ENCODE measurements around the gene FANCC.

FANCC gene

DNA sequence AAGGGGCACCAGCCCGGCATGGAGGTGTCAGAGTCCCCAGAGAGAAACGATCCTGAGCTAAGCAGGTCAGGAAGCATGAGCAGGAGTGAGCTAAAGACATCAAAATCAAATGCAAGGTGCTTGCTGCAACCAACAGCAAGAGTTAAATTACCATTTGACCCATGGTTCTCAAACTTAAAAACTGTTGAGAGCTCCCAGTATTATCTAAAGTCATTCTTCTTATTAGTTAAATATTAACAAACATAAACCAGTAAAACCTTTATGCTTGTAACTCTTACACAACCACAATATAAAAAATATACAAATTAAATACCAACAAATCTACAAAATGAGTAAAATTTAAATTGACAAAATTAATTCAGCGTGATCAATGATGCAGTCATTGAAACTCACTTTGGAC is 51.5 kb downstream of the FANCC start:
- Mint-ChIP-seq H3K27me3 (no peaks in the 10 kb centered on the region), H3K27ac (no peak overlapping the region), H3K9me3 (no peaks in the 10 kb centered on the region), H3K4me1 (peaks cover 46% of the 10 kb centered on the region), H3K36me3 (peaks cover 3% of the 10 kb centered on the region), H3K4me3 (no peak overlapping the region)
- DNase-seq: no peak
- CTCF ChIA-PET: interaction anchor here (1.2 to 1.7 kb wide), 3 partner anchors 15 to 139 kb away, joined by 3 to 6 read pairs (median 5); no protein-coding TSS in a partner anchor

DNA sequence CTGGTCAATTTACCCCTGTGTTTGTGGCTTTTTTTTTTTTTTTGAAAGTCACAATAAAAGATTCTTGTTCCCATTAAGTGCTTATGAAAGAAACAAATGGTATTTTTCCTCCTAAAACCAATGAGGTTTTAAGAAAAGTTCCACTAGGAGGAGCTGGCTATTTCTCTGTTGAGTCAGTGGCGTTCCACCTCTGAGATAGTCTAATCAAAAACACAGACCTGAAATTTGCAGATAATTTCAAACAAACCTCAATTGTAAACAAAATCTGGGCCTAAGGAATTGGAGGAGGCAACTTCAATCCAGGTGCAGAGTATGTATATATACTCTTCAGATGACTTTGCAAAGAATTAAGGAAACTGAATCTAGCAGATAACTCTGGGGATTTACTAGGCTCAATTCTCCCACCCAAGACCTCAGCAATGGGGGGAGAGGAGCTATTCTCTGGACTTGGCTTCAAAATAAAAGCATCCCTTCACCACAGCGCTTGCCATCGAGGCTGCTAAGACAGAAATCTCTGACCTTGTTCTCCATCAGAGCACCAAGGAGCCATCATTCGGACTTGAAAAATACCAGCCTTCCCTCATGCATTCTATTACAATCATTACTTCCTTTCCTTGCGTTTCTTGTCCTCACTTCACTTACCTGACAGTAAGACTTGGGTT is 52.4 kb downstream of the FANCC start:
- CTCF ChIA-PET: interaction anchor here (1.2 to 1.7 kb wide), 4 partner anchors 16 to 644 kb away, joined by 3 to 6 read pairs (median 4); no protein-coding TSS in a partner anchor
- H3K4me3 Mint-ChIP-seq: no peak overlapping the region

DNA sequence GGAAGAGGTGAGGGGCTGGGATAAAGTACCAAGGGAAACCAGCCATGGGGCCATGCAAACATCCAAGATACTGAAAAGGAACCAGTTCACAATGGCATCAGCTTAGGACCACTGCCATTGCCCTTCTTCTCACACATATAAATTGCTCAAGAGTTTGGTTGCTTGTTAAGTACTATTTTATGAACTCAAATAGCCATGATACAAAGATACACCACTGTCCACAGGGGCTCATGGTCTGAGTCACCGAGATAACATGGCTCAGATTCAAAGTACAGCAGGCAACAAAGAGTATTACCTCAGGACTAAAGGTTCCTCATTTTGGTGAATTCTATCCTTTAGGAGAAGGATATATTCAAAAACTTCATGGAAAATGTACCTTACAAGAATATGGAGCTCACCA is 55.6 kb downstream of the FANCC start:
- no peak overlapping the region for H3K4me3 Mint-ChIP-seq
- peaks cover 26% of the 10 kb centered on the region for H3K4me1 Mint-ChIP-seq
- H3K9me3 Mint-ChIP-seq: no peaks in the 10 kb centered on the region
- no peak for DNase-seq
- no peaks in the 10 kb centered on the region for H3K27me3 Mint-ChIP-seq
- no peak overlapping the region for H3K27ac Mint-ChIP-seq
- H3K36me3 Mint-ChIP-seq: peaks cover 3% of the 10 kb centered on the region
- CTCF ChIA-PET: no interaction called here

More for the DNA sequence above, 52.4 kb downstream of the FANCC start:
- Mint-ChIP-seq H3K4me1 (peaks cover 46% of the 10 kb centered on the region), H3K9me3 (no peaks in the 10 kb centered on the region), H3K27ac (no peak overlapping the region), H3K36me3 (peaks cover 3% of the 10 kb centered on the region), H3K27me3 (no peaks in the 10 kb centered on the region)
- DNase-seq: no peak

DNA sequence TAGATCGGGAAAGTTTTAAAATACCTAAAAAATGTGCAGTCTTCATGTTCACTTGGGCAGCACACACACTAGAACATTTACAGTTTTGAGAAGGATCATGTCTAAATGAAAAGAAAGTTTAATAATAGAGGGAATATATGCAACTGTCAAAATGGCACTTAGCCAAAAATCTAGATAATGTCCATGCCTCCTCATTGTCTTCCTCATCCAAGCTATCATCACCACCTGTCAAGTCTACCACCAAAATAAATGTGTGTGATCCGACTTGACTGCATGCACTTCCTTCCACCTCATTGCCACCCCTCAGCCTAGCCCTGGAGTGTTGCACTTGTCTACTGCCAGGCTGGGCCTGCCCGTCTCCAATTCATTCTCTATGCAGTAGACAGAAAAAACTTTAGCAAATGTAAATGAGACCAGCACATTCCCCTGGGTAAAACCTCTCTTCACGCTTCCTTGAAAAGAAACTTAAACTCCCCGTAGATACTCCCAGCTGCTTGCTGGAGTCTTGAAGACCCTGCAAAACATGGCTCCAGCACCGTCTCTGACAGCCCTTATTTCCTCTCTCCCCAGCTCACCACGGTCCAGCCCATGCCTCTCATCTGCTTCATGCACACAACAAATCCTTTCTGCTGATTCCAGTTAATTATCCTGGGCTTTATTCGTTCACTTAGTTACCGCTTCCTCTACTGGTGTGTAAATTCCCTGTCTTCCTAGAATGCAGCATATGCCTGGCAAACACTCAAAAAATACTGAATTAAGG is 66.9 kb downstream of the FANCC start:
- Mint-ChIP-seq H3K27me3 (no peaks in the 10 kb centered on the region), H3K4me3 (no peak overlapping the region), H3K36me3 (peaks cover 16% of the 10 kb centered on the region), H3K4me1 (no peaks in the 10 kb centered on the region), H3K9me3 (peaks cover under 1% of the 10 kb centered on the region), H3K27ac (no peak overlapping the region)
- no peak for DNase-seq
- CTCF ChIA-PET: no interaction called here

DNA sequence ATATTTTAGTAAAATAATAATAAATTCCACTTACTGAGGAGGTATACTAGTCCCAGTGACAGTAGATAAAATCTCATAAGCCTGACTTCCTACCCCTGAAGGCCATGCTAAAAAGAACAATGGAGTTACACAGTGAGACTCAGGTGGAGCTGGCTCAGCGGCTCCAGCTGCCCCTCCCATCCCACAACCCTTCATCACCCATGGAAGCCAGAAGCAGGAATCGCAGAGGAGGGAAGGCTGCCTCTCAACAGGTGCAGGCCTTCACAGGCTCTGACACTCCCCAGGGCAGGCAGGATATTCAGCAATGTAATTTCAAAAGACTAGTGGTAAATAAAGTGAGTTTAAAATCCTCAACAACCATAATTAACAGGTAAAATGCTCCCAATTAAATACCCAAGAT is 67.5 kb downstream of the FANCC start:
- Mint-ChIP-seq H3K4me3 (no peak overlapping the region), H3K9me3 (no peaks in the 10 kb centered on the region), H3K36me3 (peaks cover 16% of the 10 kb centered on the region), H3K27ac (no peak overlapping the region), H3K4me1 (no peaks in the 10 kb centered on the region), H3K27me3 (no peaks in the 10 kb centered on the region)
- CTCF ChIA-PET: no interaction called here
- DNase-seq: no peak

DNA sequence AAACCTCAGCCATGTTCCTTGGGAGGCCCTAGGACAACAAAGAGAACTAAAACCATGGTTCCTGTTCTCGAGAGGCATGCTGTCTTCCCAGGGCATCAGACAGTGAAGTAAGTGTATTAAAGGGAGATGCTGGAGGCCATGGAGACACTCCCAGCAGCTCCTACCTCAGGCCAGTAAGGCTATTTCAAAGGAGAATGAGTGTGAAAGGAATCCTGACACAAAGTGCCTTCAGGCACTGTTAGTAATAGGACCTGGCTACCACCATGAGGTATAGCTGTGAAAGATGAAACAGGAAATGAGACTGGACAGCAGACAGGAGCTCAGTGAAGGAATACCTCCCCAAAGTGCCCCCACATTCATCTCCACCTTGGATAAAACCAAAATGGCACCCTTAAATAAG is 71.0 kb downstream of the FANCC start:
- Mint-ChIP-seq H3K36me3 (peaks cover 18% of the 10 kb centered on the region), H3K27ac (no peak overlapping the region), H3K27me3 (no peaks in the 10 kb centered on the region), H3K4me1 (no peaks in the 10 kb centered on the region), H3K9me3 (no peaks in the 10 kb centered on the region), H3K4me3 (no peak overlapping the region)
- CTCF ChIA-PET: no interaction called here
- no peak for DNase-seq

DNA sequence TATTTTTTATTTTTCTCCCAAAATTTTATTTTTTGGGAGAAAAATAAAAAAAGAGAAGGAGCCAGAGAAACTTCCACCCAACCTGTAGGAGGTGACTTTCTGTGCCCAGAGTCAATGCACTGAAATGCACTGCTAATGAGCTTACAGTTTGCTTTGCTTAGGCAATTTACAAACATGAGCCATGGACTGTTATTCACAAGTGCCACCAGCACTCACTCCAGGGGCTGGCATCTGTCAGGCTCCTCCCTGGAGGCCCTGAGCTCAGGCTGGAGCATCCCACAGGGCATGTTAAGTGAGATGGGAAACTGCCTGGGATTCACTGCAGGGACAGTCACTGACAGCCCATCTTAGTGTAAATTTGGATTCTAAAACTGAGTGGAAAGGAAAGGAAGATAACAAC is 74.9 kb downstream of the FANCC start:
- Mint-ChIP-seq H3K27ac (no peak overlapping the region), H3K4me1 (no peaks in the 10 kb centered on the region), H3K36me3 (peaks cover 18% of the 10 kb centered on the region), H3K9me3 (no peaks in the 10 kb centered on the region), H3K27me3 (no peaks in the 10 kb centered on the region), H3K4me3 (no peak overlapping the region)
- CTCF ChIA-PET: interaction anchor here (0.9 to 1.4 kb wide), 2 partner anchors 13 to 111 kb away, joined by 3 read pairs; no protein-coding TSS in a partner anchor
- no peak for DNase-seq

DNA sequence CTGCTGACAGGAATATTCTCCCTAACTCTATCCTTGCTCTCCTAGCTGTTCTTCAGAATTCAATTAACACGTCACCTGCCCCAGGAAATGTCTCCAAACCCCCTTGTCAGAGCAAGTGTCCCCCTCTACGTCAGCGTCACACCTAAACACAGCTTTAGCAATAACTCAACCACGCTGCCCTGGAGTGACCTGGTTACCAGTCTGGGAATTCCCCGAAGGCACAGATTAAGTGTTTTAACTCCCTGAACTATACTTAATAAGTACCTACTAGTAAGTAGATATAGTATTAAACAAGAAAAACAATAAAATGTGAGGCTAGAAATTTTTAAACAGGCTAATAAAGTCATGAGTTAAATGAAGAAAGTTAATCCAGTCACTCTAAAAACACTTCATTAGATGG is 78.4 kb downstream of the FANCC start:
- Mint-ChIP-seq H3K4me3 (no peak overlapping the region), H3K4me1 (no peaks in the 10 kb centered on the region), H3K27me3 (no peaks in the 10 kb centered on the region), H3K27ac (no peak overlapping the region), H3K9me3 (no peaks in the 10 kb centered on the region), H3K36me3 (peaks cover 9% of the 10 kb centered on the region)
- no peak for DNase-seq
- CTCF ChIA-PET: no interaction called here

DNA sequence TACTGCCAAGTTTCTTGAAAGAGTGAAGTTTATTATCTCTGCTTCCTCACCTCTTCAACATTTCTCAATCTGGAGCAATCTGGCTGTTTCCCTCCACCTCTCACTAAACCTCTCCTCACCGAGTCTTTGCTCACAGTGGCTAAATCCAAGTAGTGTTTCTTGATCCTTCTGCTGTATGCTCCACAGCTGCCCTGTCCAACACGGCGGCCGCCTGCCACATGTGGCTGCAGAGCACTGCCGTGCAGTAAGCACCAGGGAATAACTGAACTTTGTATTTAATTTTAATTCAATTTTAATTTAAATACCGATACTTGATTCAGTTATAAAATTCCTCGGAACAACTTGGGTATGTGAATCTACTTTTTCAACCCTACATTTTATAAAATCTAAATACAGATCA is 80.2 kb downstream of the FANCC start:
- Mint-ChIP-seq H3K4me3 (no peak overlapping the region), H3K36me3 (peaks cover 10% of the 10 kb centered on the region), H3K27ac (no peak overlapping the region), H3K27me3 (no peaks in the 10 kb centered on the region), H3K9me3 (peaks cover 3% of the 10 kb centered on the region), H3K4me1 (no peaks in the 10 kb centered on the region)
- DNase-seq: no peak
- CTCF ChIA-PET: no interaction called here

DNA sequence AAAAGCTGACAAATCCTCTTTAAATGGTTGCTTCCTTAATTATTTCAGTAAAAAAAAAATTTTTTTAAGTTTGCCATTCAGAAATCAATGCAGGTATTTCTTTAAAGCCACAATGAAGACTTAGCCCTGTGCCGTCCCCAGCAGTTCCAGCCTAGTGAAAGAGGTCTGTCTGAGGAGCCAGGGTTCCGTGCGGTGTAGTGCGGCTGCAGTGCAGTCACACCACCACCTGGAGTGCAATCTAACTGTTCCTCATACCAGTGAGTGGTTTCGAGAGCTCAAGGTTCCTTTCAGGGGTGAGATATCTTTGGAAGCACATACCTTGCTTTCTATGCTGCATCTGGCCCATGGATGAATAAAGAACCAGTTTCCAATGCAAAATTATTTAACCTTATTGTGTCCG is 87.5 kb downstream of the FANCC start:
- Mint-ChIP-seq H3K9me3 (peaks cover 11% of the 10 kb centered on the region), H3K4me1 (no peaks in the 10 kb centered on the region), H3K36me3 (peaks cover 18% of the 10 kb centered on the region), H3K4me3 (no peak overlapping the region), H3K27me3 (no peaks in the 10 kb centered on the region), H3K27ac (no peak overlapping the region)
- CTCF ChIA-PET: interaction anchor here (0.9 to 1.3 kb wide), 2 partner anchors 13 to 98 kb away, joined by 3 read pairs; no protein-coding TSS in a partner anchor
- DNase-seq: no peak

DNA sequence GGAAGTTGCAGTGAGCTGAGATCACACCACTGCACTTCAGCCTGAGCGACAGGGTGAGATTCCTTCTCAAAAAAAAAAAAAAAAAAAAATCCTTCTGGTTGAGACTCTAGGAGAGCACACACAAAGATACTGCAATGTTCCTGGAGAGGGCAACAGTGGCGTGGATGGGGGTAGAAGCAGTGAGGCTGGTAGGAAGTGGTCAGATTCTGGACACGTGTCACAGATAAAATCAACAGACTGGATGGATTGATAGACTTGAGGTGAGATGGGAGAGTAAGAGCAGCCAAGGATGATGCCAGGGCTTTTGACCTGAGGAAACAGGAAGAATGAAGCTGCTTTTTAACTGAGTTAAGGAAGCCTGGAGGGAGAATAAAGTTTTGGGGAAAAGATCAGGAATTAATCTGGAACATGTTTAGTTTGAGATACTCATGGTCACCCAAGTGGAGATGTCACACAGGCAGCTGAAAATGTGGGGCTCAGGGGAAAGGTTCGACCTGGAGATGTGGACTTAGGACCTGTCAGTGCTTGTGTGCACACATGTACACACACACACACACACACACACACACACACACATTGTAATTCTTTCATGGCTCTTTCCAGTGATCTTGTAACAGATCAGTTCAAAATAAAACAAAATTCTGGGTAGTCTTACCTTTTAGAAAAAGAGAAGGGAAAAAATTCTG is 88.1 kb downstream of the FANCC start:
- CTCF ChIA-PET: interaction anchor here (1.3 kb wide), 1 partner anchor 14 kb away, joined by 3 read pairs; no protein-coding TSS in a partner anchor
- no peaks in the 10 kb centered on the region for H3K27me3 Mint-ChIP-seq
- peaks cover 16% of the 10 kb centered on the region for H3K36me3 Mint-ChIP-seq
- DNase-seq: no peak
- H3K4me1 Mint-ChIP-seq: no peaks in the 10 kb centered on the region
- H3K4me3 Mint-ChIP-seq: no peak overlapping the region
- no peak overlapping the region for H3K27ac Mint-ChIP-seq
- peaks cover 11% of the 10 kb centered on the region for H3K9me3 Mint-ChIP-seq

DNA sequence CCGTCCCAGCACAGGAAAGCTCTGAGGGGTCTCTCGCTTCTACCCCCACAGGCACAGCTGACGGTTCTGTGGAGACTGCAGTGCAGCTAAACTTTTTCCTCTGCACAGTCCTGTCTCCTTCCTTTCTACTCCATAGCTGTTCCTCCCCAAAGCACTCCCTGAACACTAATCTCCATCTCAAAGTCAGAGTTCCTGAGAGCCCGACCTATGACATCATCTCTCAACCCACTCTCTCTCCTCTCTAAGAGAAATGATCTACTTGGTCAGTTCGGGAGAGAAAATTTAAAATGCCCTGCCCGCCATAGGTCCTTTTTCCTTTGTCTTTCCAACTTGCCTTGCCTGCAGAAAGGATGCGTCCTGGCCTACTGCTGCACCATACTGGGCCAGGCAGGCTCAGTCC is 90.6 kb downstream of the FANCC start:
- H3K27ac Mint-ChIP-seq: no peak overlapping the region
- H3K27me3 Mint-ChIP-seq: no peaks in the 10 kb centered on the region
- no peak for DNase-seq
- CTCF ChIA-PET: no interaction called here
- no peak overlapping the region for H3K4me3 Mint-ChIP-seq
- peaks cover 12% of the 10 kb centered on the region for H3K36me3 Mint-ChIP-seq
- no peaks in the 10 kb centered on the region for H3K4me1 Mint-ChIP-seq
- H3K9me3 Mint-ChIP-seq: peaks cover 6% of the 10 kb centered on the region

DNA sequence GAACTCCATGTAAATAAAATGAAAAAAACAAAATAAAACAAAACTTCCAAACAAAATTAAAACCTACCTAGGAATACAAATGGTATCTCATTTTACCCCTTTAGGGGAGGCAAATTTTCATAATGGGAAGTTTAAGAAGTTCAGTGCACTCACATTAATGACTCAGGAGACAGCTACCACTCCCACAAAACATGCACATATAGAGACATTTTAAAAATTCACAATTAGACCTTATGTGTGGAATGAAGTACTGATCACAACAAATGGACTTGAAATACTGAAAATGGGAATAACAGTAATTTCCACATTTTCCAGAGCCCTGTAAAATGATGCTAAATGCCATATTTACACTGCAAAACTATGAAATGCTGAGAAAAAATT is 91.8 kb downstream of the FANCC start:
- H3K36me3 Mint-ChIP-seq: peaks cover 10% of the 10 kb centered on the region
- peaks cover under 1% of the 10 kb centered on the region for H3K9me3 Mint-ChIP-seq
- H3K4me3 Mint-ChIP-seq: no peak overlapping the region
- no peak for DNase-seq
- H3K4me1 Mint-ChIP-seq: no peaks in the 10 kb centered on the region
- CTCF ChIA-PET: no interaction called here
- no peaks in the 10 kb centered on the region for H3K27me3 Mint-ChIP-seq
- no peak overlapping the region for H3K27ac Mint-ChIP-seq

DNA sequence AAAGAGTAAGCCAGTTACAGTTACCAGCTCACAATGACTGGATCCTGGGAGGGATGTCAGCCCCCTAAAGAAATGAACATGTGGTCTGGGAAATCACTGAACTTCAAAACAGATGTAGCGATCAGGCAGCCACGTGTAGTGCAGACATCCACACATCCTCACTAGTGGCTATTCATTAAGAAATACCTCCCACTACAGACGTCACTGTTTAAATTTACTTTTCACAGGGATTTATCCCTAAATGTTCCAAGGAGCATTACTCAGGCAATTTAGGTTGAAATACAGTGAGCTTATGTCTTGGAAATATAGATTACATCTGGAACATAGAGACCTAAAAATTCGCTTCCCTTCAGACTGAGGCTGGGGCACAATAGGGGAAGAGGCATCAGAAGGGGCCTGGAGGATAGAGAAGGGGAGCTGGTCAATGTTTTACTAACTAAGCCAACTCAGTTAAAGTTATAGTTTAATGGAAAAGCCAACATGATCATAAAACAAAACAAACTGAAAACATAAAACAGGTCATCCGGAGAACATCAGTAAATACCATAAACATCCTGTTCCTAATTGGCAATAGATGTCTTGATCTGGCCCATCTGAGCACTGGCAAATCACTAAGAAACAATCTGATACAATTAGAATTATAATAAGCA is 92.3 kb downstream of the FANCC start:
- H3K27me3 Mint-ChIP-seq: no peaks in the 10 kb centered on the region
- H3K4me1 Mint-ChIP-seq: no peaks in the 10 kb centered on the region
- CTCF ChIA-PET: no interaction called here
- H3K4me3 Mint-ChIP-seq: no peak overlapping the region
- H3K9me3 Mint-ChIP-seq: no peaks in the 10 kb centered on the region
- H3K36me3 Mint-ChIP-seq: peaks cover 10% of the 10 kb centered on the region
- DNase-seq: no peak
- no peak overlapping the region for H3K27ac Mint-ChIP-seq
